GM12891 (cell line): ENCODE data around the gene NPIPB2. TPM values are rescaled to one million over a fixed set of nuclear protein-coding genes. Genes with fewer than 3 reads are reported as not detected.
"Not testable (repeated sequence)": the region's sequence is repeated elsewhere in the genome, so short reads cannot be mapped to it uniquely, and the experiment has no call there.

Source experiments
- DNase-seq: peaks from one replicate; pipeline ENCODE4 v3.0.0; 2011; ENCODE audit warnings: low spot score; ENCODE audit not compliant: insufficient read length
- FAIRE-seq: peaks from 2 replicates; lab custom pipeline; 2011; peaks lifted over from hg19 to GRCh38; lab: Jason Lieb, UNC
- PAX5 ChIP-seq: IDR thresholded peaks from 2 replicates; pipeline ENCODE4 v1.6.1; 2011; ENCODE audit warnings: low read length, moderate library complexity, mild to moderate bottlenecking; ENCODE audit not compliant: insufficient read depth, severe bottlenecking
- POLR2A ChIP-seq: IDR thresholded peaks from 2 replicates; pipeline ENCODE4 v1.6.1; 2011; ENCODE audit warnings: low read depth, low read length, control low read depth
- POLR2AphosphoS5 ChIP-seq: IDR thresholded peaks from 2 replicates; pipeline ENCODE4 v1.6.1; 2011; ENCODE audit warnings: low read depth, low read length, control low read depth
- POU2F2 ChIP-seq: IDR thresholded peaks from 2 replicates; pipeline ENCODE4 v1.6.1; 2011; ENCODE audit warnings: low read depth, mild to moderate bottlenecking, control low read depth, low read length, moderate library complexity
- SPI1 ChIP-seq: IDR thresholded peaks from 2 replicates; pipeline ENCODE4 v1.6.1; 2011; ENCODE audit warnings: low read depth, low read length, control low read depth
- TAF1 ChIP-seq: IDR thresholded peaks from 2 replicates; pipeline ENCODE4 v1.6.1; 2011; ENCODE audit warnings: low read depth, low read length, control low read depth
- polyA plus RNA-seq: library from polyadenylated mRNA; unstranded; fragments of >200 nt; gene quantifications from one replicate; pipeline ENCODE4 v1.2.1, GENCODE V29; 2012; ENCODE audit warnings: low read depth, missing spikeins, inconsistent platforms; ENCODE audit not compliant: missing spikeins

NPIPB2 gene
- polyA plus RNA-seq: 8.8 TPM

GRCh38 chr16:11941945-11942344 lies at the start of gene NPIPB2:
NPIPB2 (minus strand) TSS chr16:11942045; CDS start chr16:11942045, 0 bp downstream.
- not testable (repeated sequence) for FAIRE-seq, DNase-seq

GRCh38 chr16:11990702-11991390 lies 49.0 kb upstream of the NPIPB2 start:
- no peak for FAIRE-seq
- DNase-seq: no peak
- TF ChIP-seq POU2F2 (no peak), TAF1 (no peak), POLR2A (no peak), PAX5 (no peak), SPI1 (no peak)

- DNase-seq (no peak), FAIRE-seq (no peak)
- TF ChIP-seq POLR2A (no peak), PAX5 (no peak), POU2F2 (no peak), TAF1 (no peak), SPI1 (no peak), POLR2AphosphoS5 (no peak)
These were observed 46.6 kb upstream of the NPIPB2 start for GRCh38 chr16:11988258-11988978.

GRCh38 chr16:11986521-11987057 lies 44.7 kb upstream of the NPIPB2 start:
- DNase-seq (no peak), FAIRE-seq (no peak)
- TF ChIP-seq POLR2A (no peak), POLR2AphosphoS5 (no peak), SPI1 (no peak), PAX5 (no peak), TAF1 (no peak), POU2F2 (no peak)

- no peak for FAIRE-seq
- TF ChIP-seq POLR2AphosphoS5: no peak
- no peak for DNase-seq
These were observed 43.4 kb upstream of the NPIPB2 start for GRCh38 chr16:11985250-11985649.

- TF ChIP-seq SPI1 (peak; percentile 58), POLR2AphosphoS5 (no peak)
- peak; percentile 45 for FAIRE-seq
- DNase-seq: no peak
These were observed 38.4 kb upstream of the NPIPB2 start for GRCh38 chr16:11980136-11980844.

GRCh38 chr16:11979013-11979672 lies 37.3 kb upstream of the NPIPB2 start:
- TF ChIP-seq POLR2AphosphoS5 (no peak), SPI1 (peak; percentile 43), POU2F2 (no peak)
- DNase-seq (no peak), FAIRE-seq (no peak)

GRCh38 chr16:11978080-11978479 lies 36.2 kb upstream of the NPIPB2 start:
- TF ChIP-seq PAX5 (no peak), TAF1 (no peak), POLR2A (no peak), POU2F2 (no peak), POLR2AphosphoS5 (no peak)
- DNase-seq (no peak), FAIRE-seq (no peak)

- no peak for DNase-seq
- TF ChIP-seq POU2F2: no peak
- no peak for TF ChIP-seq POLR2A
- no peak for TF ChIP-seq TAF1
- TF ChIP-seq SPI1: no peak
- no peak for TF ChIP-seq PAX5
- no peak for TF ChIP-seq POLR2AphosphoS5
- FAIRE-seq: no peak
These were observed 35.7 kb upstream of the NPIPB2 start for GRCh38 chr16:11977376-11978041.

GRCh38 chr16:11976850-11977375 lies 35.1 kb upstream of the NPIPB2 start:
- no peak for TF ChIP-seq POLR2A
- FAIRE-seq (no peak), DNase-seq (no peak)
